GM23248 (cell line): ENCODE measurements around the gene LMBR1L. TPM values are rescaled to one million over a fixed set of nuclear protein-coding genes. Genes with fewer than 3 reads are reported as not detected.

ENCODE experiments used
- DNase-seq: peaks from one replicate; pipeline ENCODE4 v3.0.0-alpha.2; 2015
- H2AFZ ChIP-seq: fragments of 200-600 bp; sonication (generic); 2 replicates; pipeline ENCODE4 v1.6.1; 2016; ENCODE audit warnings: antibody characterized with exemption
- H3F3A ChIP-seq: fragments of 200-600 bp; sonication (generic); 2 replicates; pipeline ENCODE4 v1.6.1; 2016; ENCODE audit warnings: mild to moderate bottlenecking, antibody characterized with exemption, mixed run types; ENCODE audit not compliant: insufficient read depth
- H3K27ac ChIP-seq: fragments of 200-600 bp; sonication (generic); 2 replicates; pipeline ENCODE4 v1.5.1; 2016; ENCODE audit warnings: mild to moderate bottlenecking
- H3K27me3 ChIP-seq: fragments of 200-600 bp; sonication (generic); replicated peaks from 2 replicates; pipeline ENCODE4 v1.6.1; 2016; ENCODE audit warnings: mild to moderate bottlenecking; ENCODE audit not compliant: insufficient read depth
- H3K36me3 ChIP-seq: fragments of 200-600 bp; sonication (generic); 2 replicates; pipeline ENCODE4 v1.6.1; 2016; ENCODE audit warnings: low read depth, mild to moderate bottlenecking
- H3K4me1 ChIP-seq: fragments of 200-600 bp; sonication (generic); 2 replicates; pipeline ENCODE4 v1.6.1; 2016; ENCODE audit warnings: mild to moderate bottlenecking; ENCODE audit not compliant: insufficient read depth
- H3K4me2 ChIP-seq: fragments of 200-600 bp; sonication (generic); one replicate; pipeline ENCODE4 v1.6.1; 2016; ENCODE audit warnings: mild to moderate bottlenecking; ENCODE audit not compliant: unreplicated experiment
- H3K4me3 ChIP-seq: fragments of 200-600 bp; sonication (generic); 2 replicates; pipeline ENCODE4 v1.5.1; 2016; ENCODE audit warnings: mild to moderate bottlenecking
- H3K79me2 ChIP-seq: fragments of 200-600 bp; sonication (generic); 2 replicates; pipeline ENCODE4 v1.6.1; 2016; ENCODE audit warnings: mild to moderate bottlenecking; ENCODE audit not compliant: insufficient read depth
- H3K9ac ChIP-seq: fragments of 200-600 bp; sonication (generic); 2 replicates; pipeline ENCODE4 v1.6.1; 2016; ENCODE audit warnings: mild to moderate bottlenecking
- H3K9me2 ChIP-seq: fragments of 200-600 bp; sonication (generic); 2 replicates; pipeline ENCODE4 v1.6.1; 2016; ENCODE audit warnings: mixed run types, mild to moderate bottlenecking, moderate library complexity; ENCODE audit not compliant: insufficient read depth
- H3K9me3 ChIP-seq: fragments of 200-600 bp; sonication (generic); one replicate; pipeline ENCODE4 v1.6.1; 2017; ENCODE audit warnings: low read depth
- H4K20me1 ChIP-seq: fragments of 200-600 bp; sonication (generic); 2 replicates; pipeline ENCODE4 v1.6.0; 2016; ENCODE audit not compliant: insufficient read depth
- EZH2 ChIP-seq: fragments of 200-600 bp; sonication (generic); IDR thresholded peaks from 2 replicates; pipeline ENCODE4 v1.6.1; 2018; ENCODE audit warnings: antibody characterized with exemption, mild to moderate bottlenecking; ENCODE audit not compliant: insufficient read depth, poor library complexity, severe bottlenecking
- EZH2phosphoT487 ChIP-seq: fragments of 200-600 bp; sonication (generic); IDR thresholded peaks from 2 replicates; pipeline ENCODE4 v1.6.1; 2018; ENCODE audit warnings: antibody characterized with exemption, moderate library complexity, mild to moderate bottlenecking, low read depth; ENCODE audit not compliant: insufficient read depth
- WGBS, 2 experiments: methylation state at CpG; one replicate each; pipeline ENCODE4 v1.1.6; 2015 to 2017; ENCODE audit warnings: low lambda C conversion rate in 2 of 2, low coverage in 1 of 2; ENCODE audit errors: missing lambda C conversion rate in 2 of 2; 5-methylcytosine and 5-hydroxymethylcytosine counted together
- in situ Hi-C: fragments of 300-500 bp; cut with MboI; formaldehyde crosslinking; loops from 2 replicates; pipeline ENCODE4 v1.15.0; 2020
- polyA plus RNA-seq: library from polyadenylated mRNA; unstranded; fragments of >200 nt; fragmentation: Nextera tagmentation; extraction: Ambion mirVana; gene quantifications from 2 replicates; pipeline ENCODE4 v1.2.1, GENCODE V29; 2016
- total RNA-seq: library from RNA; depleted of rRNA; stranded (reverse); fragments of >200 nt; shearing (Covaris generic); gene quantifications from 2 replicates; pipeline ENCODE4 v1.2.3, GENCODE V29; 2014

Gene LMBR1L
- total and polyA plus RNA-seq, 2 experiments from 2014 or later = 31.6 to 62.9 TPM

DNA sequence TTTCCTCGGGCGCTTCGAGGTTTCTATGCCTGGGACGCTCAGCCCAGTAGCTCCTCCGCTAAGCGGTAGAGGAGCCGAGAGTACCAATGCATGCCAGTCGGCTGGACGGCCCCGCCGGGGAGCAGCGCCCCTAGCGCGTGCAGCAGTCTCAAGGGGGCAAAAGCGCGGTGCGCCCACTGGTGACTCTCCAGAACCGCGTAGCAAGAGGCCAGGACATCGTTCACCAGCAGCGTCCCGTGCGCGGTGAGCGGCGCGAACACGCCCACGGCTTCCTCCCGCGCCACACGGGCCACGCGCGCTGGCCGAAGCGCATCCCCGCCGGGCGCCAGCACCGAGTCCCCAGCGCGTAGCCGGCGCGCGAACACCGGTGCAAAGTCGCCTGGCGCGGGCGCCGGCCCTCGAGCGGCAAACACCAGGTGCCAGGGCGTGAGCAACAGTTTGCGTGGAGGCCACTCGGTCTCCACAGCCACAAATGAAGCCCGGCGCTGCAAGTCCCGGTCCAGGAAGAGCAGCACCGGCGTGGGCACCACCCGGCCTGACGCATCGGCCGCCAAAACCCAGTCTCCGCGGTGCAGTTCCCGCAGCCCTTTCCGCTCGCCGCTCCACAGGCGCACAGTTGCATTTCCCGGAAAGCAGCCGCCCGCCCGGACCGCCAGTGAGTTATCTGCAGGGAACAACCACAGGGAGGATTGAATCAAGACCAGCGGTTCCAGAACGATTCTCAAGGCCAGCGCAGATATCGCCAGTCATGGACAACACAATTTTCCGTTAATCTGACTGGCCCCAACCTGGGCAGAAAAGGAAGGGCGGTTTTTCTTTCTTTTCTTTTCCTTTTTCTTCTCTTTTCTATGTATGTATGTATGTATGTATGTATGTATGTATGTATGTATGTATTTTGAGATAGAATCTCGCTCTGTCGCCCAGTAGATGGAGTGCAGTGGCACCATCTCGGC, 20.6 kb downstream of the LMBR1L start:
- no peak for TF ChIP-seq EZH2phosphoT487
- no peak for TF ChIP-seq EZH2
- Histone ChIP-seq H3K9ac (no peak overlapping the region), H3K4me1 (peaks cover 23% of the 10 kb centered on the region; the same call in 1 of the 2 replicates), H2AFZ (peak overlapping the region; percentile 75), H4K20me1 (no peaks in the 10 kb centered on the region), H3K9me3 (no peaks in the 10 kb centered on the region), H3K36me3 (no peaks in the 10 kb centered on the region), H3F3A (peaks cover 15% of the 10 kb centered on the region), H3K27ac (no peak overlapping the region), H3K27me3 (peaks cover 14% of the 10 kb centered on the region), H3K4me3 (peak overlapping the region; percentile 61), H3K4me2 (peak overlapping the region; percentile 87), H3K9me2 (no peaks in the 10 kb centered on the region), H3K79me2 (no peaks in the 10 kb centered on the region)
- in situ Hi-C loops = loop anchor here (10.0 kb wide), 1 partner anchor 145 kb away; no protein-coding TSS in a partner anchor
- peak; percentile 73 for DNase-seq
- WGBS, 2 experiments = 2 to 3% methylated on average over 82 to 87 of the region's 88 CpGs

DNA sequence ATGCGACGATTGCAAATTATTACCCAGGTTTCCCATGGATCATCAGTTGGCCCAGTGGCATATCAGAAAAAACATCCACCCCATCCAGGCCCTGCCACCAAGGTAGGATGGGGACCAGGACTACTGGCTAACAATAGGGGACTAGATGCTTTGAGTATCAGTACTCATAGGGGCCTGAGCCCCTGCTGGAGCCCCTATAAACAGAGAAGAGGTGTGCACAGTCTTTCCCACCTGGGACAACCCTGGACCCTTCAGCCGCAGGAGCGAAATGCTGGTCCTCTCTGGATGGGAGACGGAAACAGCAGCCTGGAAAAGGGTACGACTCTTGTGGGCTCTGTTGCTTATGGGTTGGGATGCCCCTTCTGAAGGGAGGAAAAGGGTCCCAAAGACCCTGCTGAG, 21.7 kb downstream of the LMBR1L start:
- H3K79me2 ChIP-seq = no peaks in the 10 kb centered on the region
- no peak overlapping the region for H3K4me2 ChIP-seq
- no peaks in the 10 kb centered on the region for H3K36me3 ChIP-seq
- H3K27me3 ChIP-seq = peaks cover 9% of the 10 kb centered on the region; the same call in 1 of the 2 replicates
- TF ChIP-seq EZH2phosphoT487 (no peak), EZH2 (no peak)
- H2AFZ ChIP-seq = no peak overlapping the region
- H4K20me1 ChIP-seq = no peaks in the 10 kb centered on the region
- H3K4me3 ChIP-seq = no peak overlapping the region
- in situ Hi-C loops = no loop called here
- WGBS, 2 experiments = 51 to 52% methylated on average over 6 of the region's 6 CpGs
- H3K9me3 ChIP-seq = no peaks in the 10 kb centered on the region
- no peak for DNase-seq
- H3K4me1 ChIP-seq = peaks cover 19% of the 10 kb centered on the region; the same call in 1 of the 2 replicates
- no peaks in the 10 kb centered on the region for H3K9me2 ChIP-seq
- H3K9ac ChIP-seq = no peak overlapping the region
- no peak overlapping the region for H3K27ac ChIP-seq
- peaks cover 13% of the 10 kb centered on the region for H3F3A ChIP-seq

DNA sequence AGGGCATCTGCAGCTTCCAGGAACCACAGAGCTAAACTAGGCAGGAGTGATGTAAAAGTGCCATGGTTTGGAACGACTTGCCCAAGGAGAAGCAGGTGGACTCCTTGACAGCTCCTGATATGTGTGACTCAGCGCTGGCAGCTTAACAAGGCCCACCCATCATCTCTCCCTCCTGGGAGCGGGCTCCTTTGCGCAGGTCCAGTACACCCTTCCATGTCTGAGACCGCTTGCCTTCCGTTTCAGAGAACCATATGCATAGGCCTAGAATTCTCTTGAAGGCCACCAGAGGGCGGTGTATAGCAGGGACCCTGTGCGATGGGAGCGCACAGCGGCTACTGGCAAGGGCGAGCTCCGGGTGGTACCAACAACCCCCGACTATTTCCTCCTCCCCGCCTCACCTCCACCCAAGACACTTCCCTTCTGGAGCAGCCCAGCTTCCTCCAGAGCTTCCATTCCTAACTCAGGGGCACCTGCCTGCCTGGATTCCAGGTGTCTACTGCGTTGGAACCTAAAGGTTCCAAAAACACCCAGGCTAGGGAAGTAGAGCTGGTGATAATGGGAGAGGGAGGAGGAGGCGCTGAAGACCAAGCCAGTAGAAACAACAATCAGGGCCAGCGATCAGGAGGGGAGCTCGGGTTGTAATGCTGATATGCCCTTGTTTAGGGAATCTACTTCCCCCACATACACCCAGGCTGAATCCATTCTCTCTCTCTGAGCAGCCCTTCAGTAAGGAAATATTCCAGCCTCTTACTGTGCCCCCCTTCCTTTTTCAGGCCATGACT, 22.3 kb downstream of the LMBR1L start:
- no peak overlapping the region for H3K4me3 ChIP-seq
- no peak for TF ChIP-seq EZH2
- TF ChIP-seq EZH2phosphoT487 = no peak
- no peak overlapping the region for H3K9ac ChIP-seq
- 8% methylated on average over 18 of the region's 18 CpGs for whole genome bisulfite sequencing, 2 experiments
- H3K9me2 ChIP-seq = no peaks in the 10 kb centered on the region
- H3K27ac ChIP-seq = no peak overlapping the region
- H3K79me2 ChIP-seq = no peaks in the 10 kb centered on the region
- H3F3A ChIP-seq = peaks cover 13% of the 10 kb centered on the region
- H2AFZ ChIP-seq = peak overlapping the region; percentile 36; the same call in 1 of the 2 replicates
- H3K27me3 ChIP-seq = 0 out of 2 replicates have a peak, but pooled peaks cover 3% of the 10 kb centered on the region
- in situ Hi-C loops = no loop called here
- H3K4me1 ChIP-seq = peaks cover 19% of the 10 kb centered on the region; the same call in 1 of the 2 replicates
- no peaks in the 10 kb centered on the region for H4K20me1 ChIP-seq
- no peaks in the 10 kb centered on the region for H3K9me3 ChIP-seq
- H3K4me2 ChIP-seq = no peak overlapping the region
- DNase-seq = peak; percentile 88
- no peaks in the 10 kb centered on the region for H3K36me3 ChIP-seq

DNA sequence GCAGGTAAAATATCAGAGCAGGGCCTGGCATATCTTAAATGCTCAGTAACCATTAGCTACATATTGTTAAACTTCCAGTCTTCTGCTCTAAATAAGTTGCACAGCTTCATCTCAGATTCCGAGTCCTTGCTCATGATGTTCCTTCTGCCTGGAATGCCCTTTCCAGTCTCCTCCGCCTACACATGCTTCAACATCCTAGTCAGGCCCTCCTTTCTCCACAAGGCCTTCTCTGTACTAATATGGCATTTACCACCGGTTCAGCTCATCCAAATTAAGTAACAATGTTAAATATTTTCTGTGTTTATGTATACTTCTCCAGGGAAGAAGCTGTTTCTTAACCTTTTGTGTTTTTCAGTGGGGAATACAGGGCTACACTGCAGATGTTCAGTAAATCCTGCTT, 24.5 kb downstream of the LMBR1L start:
- no peak for TF ChIP-seq EZH2
- no peak for TF ChIP-seq EZH2phosphoT487
- Histone ChIP-seq H3F3A (peaks cover 13% of the 10 kb centered on the region), H3K4me3 (no peak overlapping the region), H3K4me1 (0 out of 2 replicates have a peak, but pooled peaks cover 9% of the 10 kb centered on the region), H3K27ac (no peak overlapping the region), H3K4me2 (no peak overlapping the region), H3K79me2 (no peaks in the 10 kb centered on the region), H3K9me3 (no peaks in the 10 kb centered on the region), H3K36me3 (no peaks in the 10 kb centered on the region), H3K9me2 (no peaks in the 10 kb centered on the region), H3K9ac (no peak overlapping the region), H3K27me3 (no peaks in the 10 kb centered on the region), H4K20me1 (no peaks in the 10 kb centered on the region), H2AFZ (peak overlapping the region; percentile 48; the same call in 1 of the 2 replicates)
- in situ Hi-C loops = no loop called here
- 31 to 40% methylated on average over 3 of the region's 3 CpGs for WGBS, 2 experiments
- DNase-seq = peak; percentile 78
